ENCODE results near the gene PTPN22. TPM values are rescaled to one million over a fixed set of nuclear protein-coding genes. Genes with fewer than 3 reads are reported as not detected.

Gene PTPN22
- polyA plus RNA-seq, 1 donor (not counting 4 experiments of a cell fraction or from before 2014, with no cell fraction given), result 0.39 TPM

DNA sequence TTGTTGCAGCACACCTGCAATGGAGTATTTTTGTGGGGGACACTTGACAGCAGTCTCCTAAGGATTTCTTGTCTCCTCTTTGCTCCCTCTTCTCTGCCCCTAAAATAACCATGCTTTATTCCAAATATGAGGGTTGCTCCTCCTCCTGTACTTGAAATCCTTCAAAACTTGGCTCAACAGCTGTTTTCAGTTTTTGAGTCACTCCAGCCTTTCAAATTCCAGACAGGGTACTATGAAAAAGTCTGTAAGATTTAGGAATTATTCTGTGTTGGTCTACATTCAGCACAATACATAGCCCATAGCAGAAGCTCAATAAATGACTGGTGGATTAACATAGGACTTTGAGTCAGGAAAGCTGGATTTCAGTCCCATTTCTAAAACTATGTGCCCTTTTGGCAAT, 27.6 kb upstream of the PTPN22 start:
- Histone ChIP-seq H4K20me1 (ENCODE audit: control insufficient read depth, extremely low read depth, insufficient read depth, low read length) (no peaks in the 10 kb centered on the region), H3K4me3 (ENCODE audit: control insufficient read depth in 2 of 3, extremely low read depth in 1 of 3, insufficient read depth in 2 of 3, low read depth in 1 of 3, low read length in 3 of 3) (no peak overlapping the region), H3K9me3 (ENCODE audit: control insufficient read depth, low read depth, low read length) (no peaks in the 10 kb centered on the region), H3K4me2 (ENCODE audit: control insufficient read depth, extremely low read depth, insufficient read depth, low read depth, low read length) (no peak overlapping the region), H3K36me3 (ENCODE audit: control insufficient read depth in 2 of 2, extremely low read depth in 1 of 2, insufficient read depth in 2 of 2, low read length in 2 of 2) (peaks cover 12 to 17% of the 10 kb centered on the region in 2 experiments), H3K27me3 (ENCODE audit: control insufficient read depth, extremely low read depth, insufficient read depth, low read length) (no peaks in the 10 kb centered on the region), H3K4me1 (ENCODE audit: control insufficient read depth, extremely low read depth, insufficient read depth, low read length) (peaks cover 8% of the 10 kb centered on the region), H2AFZ (ENCODE audit: control insufficient read depth, low read length) (no peak overlapping the region), H3K79me2 (ENCODE audit: control insufficient read depth, insufficient read depth, low read length) (peaks cover 10% of the 10 kb centered on the region), H3K9ac (ENCODE audit: control insufficient read depth, extremely low read depth, insufficient read depth, low read length) (no peak overlapping the region), H3K9me1 (ENCODE audit: control insufficient read depth, extremely low read depth, insufficient read depth, low read length) (no peaks in the 10 kb centered on the region), H3K27ac (ENCODE audit: control insufficient read depth, insufficient read depth, low read length) (no peak overlapping the region)
- FAIRE-seq (no peak), DNase-seq (ENCODE audit: low read depth, low spot score) (no peak)
- dilution Hi-C loops (cut with MboI; ENCODE audit: extremely low pct_ligation_motif_present, low sequenced_read_pairs), result no loop called here
- no peak for TF ChIP-seq EZH2 (IDR thresholded peaks at IDR 0.05; ENCODE audit: low read length)
- TF ChIP-seq CTCF (optimal IDR thresholded peaks at IDR 0.05 in 1 of 3, IDR thresholded peaks at IDR 0.05 in 1 of 3, conservative IDR thresholded peaks at IDR 0.05 in 1 of 3; ENCODE audit: extremely low read depth in 1 of 3, insufficient read depth in 2 of 3, low read length in 3 of 3), result no peak

DNA sequence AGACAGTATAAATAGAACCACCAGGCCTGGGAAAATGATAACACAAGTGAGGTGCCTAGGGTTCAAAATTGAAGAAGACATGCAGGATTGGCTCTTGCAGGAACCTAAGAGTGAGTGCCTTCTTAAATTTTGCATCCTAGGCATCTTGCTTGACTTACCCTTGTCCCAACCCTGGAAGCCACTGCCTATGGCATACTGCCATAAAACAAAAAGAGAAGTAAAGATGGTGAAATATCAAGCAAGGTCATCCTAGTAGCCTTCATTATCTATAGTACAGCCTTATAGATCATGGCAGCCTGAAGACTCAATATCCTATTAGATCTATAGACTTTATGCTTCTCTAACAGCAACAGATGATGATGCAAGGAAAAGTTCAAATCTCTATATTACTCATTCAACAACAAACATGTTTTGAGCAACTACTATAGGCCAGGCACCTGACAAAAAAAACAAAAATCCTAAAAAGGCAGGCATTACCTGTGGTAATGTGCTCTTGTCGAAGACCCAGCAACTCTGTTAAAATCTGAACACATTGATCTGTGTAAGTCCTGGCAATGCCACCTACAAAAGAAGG, 26.8 kb upstream of the PTPN22 start:
- Histone ChIP-seq H3K36me3 (ENCODE audit: control insufficient read depth in 2 of 2, extremely low read depth in 1 of 2, insufficient read depth in 2 of 2, low read length in 2 of 2) (peaks cover 12 to 17% of the 10 kb centered on the region in 2 experiments), H3K79me2 (ENCODE audit: control insufficient read depth, insufficient read depth, low read length) (peaks cover 2% of the 10 kb centered on the region), H4K20me1 (ENCODE audit: control insufficient read depth, extremely low read depth, insufficient read depth, low read length) (no peaks in the 10 kb centered on the region), H3K9me3 (ENCODE audit: control insufficient read depth, low read depth, low read length) (no peaks in the 10 kb centered on the region), H3K9ac (ENCODE audit: control insufficient read depth, extremely low read depth, insufficient read depth, low read length) (no peak overlapping the region), H3K4me2 (ENCODE audit: control insufficient read depth, extremely low read depth, insufficient read depth, low read depth, low read length) (no peak overlapping the region), H3K27me3 (ENCODE audit: control insufficient read depth, extremely low read depth, insufficient read depth, low read length) (no peaks in the 10 kb centered on the region), H3K27ac (ENCODE audit: control insufficient read depth, insufficient read depth, low read length) (no peak overlapping the region), H3K4me3 (ENCODE audit: control insufficient read depth in 2 of 3, extremely low read depth in 1 of 3, insufficient read depth in 2 of 3, low read depth in 1 of 3, low read length in 3 of 3) (no peak overlapping the region), H3K9me1 (ENCODE audit: control insufficient read depth, extremely low read depth, insufficient read depth, low read length) (no peaks in the 10 kb centered on the region), H2AFZ (ENCODE audit: control insufficient read depth, low read length) (no peak overlapping the region), H3K4me1 (ENCODE audit: control insufficient read depth, extremely low read depth, insufficient read depth, low read length) (peaks cover under 1% of the 10 kb centered on the region)
- no peak for DNase-seq (ENCODE audit: low read depth, low spot score)
- FAIRE-seq, result no peak
- dilution Hi-C loops (cut with MboI; ENCODE audit: extremely low pct_ligation_motif_present, low sequenced_read_pairs), result no loop called here
- no peak for TF ChIP-seq EZH2 (IDR thresholded peaks at IDR 0.05; ENCODE audit: low read length)

DNA sequence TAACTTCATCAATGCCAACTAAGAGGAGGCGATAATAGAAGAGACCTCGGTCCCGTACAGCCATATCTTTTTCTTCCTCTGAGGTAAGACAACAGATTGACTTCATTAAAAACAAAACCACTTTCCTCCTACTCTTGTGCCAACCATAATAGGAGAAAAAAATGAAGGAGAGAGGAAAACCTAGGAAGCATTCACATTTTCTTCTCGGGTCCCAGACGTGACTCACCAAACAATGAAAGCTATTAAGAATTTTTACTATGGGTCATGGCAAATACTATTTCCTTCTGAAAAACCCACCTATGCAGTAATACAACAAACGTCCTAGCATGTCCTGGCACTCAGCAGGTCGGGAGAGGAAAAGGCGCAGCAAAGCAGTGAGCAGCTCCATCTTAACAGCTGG, 24.4 kb upstream of the PTPN22 start:
- peaks cover 12% of the 10 kb centered on the region in 2 experiments for H3K36me3 ChIP-seq (ENCODE audit: control insufficient read depth in 2 of 2, extremely low read depth in 1 of 2, insufficient read depth in 2 of 2, low read length in 2 of 2)

More for the DNA sequence above, 24.4 kb upstream of the PTPN22 start:
- FAIRE-seq, result no peak
- H3K27me3 ChIP-seq (ENCODE audit: control insufficient read depth, extremely low read depth, insufficient read depth, low read length), result no peaks in the 10 kb centered on the region
- no peaks in the 10 kb centered on the region for H3K4me1 ChIP-seq (ENCODE audit: control insufficient read depth, extremely low read depth, insufficient read depth, low read length)
- no peak overlapping the region for H3K27ac ChIP-seq (ENCODE audit: control insufficient read depth, insufficient read depth, low read length)
- no peak overlapping the region for H3K9ac ChIP-seq (ENCODE audit: control insufficient read depth, extremely low read depth, insufficient read depth, low read length)
- H3K79me2 ChIP-seq (ENCODE audit: control insufficient read depth, insufficient read depth, low read length), result no peaks in the 10 kb centered on the region
- TF ChIP-seq CTCF (optimal IDR thresholded peaks at IDR 0.05 in 1 of 3, IDR thresholded peaks at IDR 0.05 in 1 of 3, conservative IDR thresholded peaks at IDR 0.05 in 1 of 3; ENCODE audit: extremely low read depth in 1 of 3, insufficient read depth in 2 of 3, low read length in 3 of 3), result no peak
- H3K4me2 ChIP-seq (ENCODE audit: control insufficient read depth, extremely low read depth, insufficient read depth, low read depth, low read length), result no peak overlapping the region
- H3K9me3 ChIP-seq (ENCODE audit: control insufficient read depth, low read depth, low read length), result no peaks in the 10 kb centered on the region
- no peak overlapping the region for H2AFZ ChIP-seq (ENCODE audit: control insufficient read depth, low read length)
- no peak for DNase-seq (ENCODE audit: low read depth, low spot score)
- dilution Hi-C loops (cut with MboI; ENCODE audit: extremely low pct_ligation_motif_present, low sequenced_read_pairs), result no loop called here
- H3K9me1 ChIP-seq (ENCODE audit: control insufficient read depth, extremely low read depth, insufficient read depth, low read length), result no peaks in the 10 kb centered on the region
- no peak overlapping the region for H3K4me3 ChIP-seq (ENCODE audit: control insufficient read depth in 2 of 3, extremely low read depth in 1 of 3, insufficient read depth in 2 of 3, low read depth in 1 of 3, low read length in 3 of 3)
- H4K20me1 ChIP-seq (ENCODE audit: control insufficient read depth, extremely low read depth, insufficient read depth, low read length), result no peaks in the 10 kb centered on the region
